ENCODE results near the gene RAB31.
A peak's percentile ranks its signal among the peaks of the same experiment; 100 is the strongest.
"Not testable (repeated sequence)": the region's sequence is repeated elsewhere in the genome, so short reads cannot be mapped to it uniquely, and the experiment has no call there.

Gene RAB31

GRCh38 chr18:9897129-9897528, 189.0 kb downstream of the RAB31 start:
- DNase-seq: no peak

GRCh38 chr18:9897787-9898291, 189.7 kb downstream of the RAB31 start:
- not testable (repeated sequence) for DNase-seq

- DNase-seq: peak; percentile 91
These were observed 190.9 kb downstream of the RAB31 start for GRCh38 chr18:9898792-9899549.

- DNase-seq: not testable (repeated sequence)
These were observed 191.4 kb downstream of the RAB31 start for GRCh38 chr18:9899550-9899930.

- DNase-seq: no peak
These were observed 192.6 kb downstream of the RAB31 start for GRCh38 chr18:9900699-9901098.

- DNase-seq: no peak
These were observed 193.3 kb downstream of the RAB31 start for GRCh38 chr18:9901377-9901776.

GRCh38 chr18:9902264-9902663, 194.2 kb downstream of the RAB31 start:
- DNase-seq: not testable (repeated sequence)

GRCh38 chr18:9902832-9903231, 194.7 kb downstream of the RAB31 start:
- no peak for DNase-seq

GRCh38 chr18:9905401-9905922, 197.4 kb downstream of the RAB31 start:
- no peak for DNase-seq

GRCh38 chr18:9906481-9906880, 198.4 kb downstream of the RAB31 start:
- peak; percentile 54 for DNase-seq

- no peak for DNase-seq
These were observed 199.8 kb downstream of the RAB31 start for GRCh38 chr18:9907867-9908266.

- no peak for DNase-seq
These were observed 202.0 kb downstream of the RAB31 start for GRCh38 chr18:9910071-9910470.

- no peak for DNase-seq
These were observed 202.6 kb downstream of the RAB31 start for GRCh38 chr18:9910661-9911060.

- DNase-seq: no peak
These were observed 203.1 kb downstream of the RAB31 start for GRCh38 chr18:9911226-9911625.
